ENCODE measurements around the gene DYSF.

DNA sequence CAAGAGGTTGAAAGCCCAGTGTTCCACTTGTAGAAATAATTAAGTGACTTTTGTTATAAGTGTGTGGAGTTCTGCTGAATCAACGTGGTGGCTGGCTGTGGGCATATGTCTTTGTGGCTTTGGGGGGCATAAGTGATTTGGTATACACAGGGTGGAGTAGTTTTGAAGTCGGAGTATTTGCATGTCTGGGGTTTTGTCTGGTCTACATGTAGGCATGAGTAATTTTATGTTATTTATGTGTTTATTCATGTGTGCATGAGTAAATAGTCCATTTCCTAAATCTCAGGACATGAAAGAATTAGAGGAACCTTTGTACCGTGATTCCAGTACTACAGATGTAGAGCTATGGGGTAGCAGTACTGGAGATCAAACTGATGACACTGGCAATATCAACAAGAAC, 179.7 kb downstream of the DYSF start:
- TF ChIP-seq, protein P1, sequence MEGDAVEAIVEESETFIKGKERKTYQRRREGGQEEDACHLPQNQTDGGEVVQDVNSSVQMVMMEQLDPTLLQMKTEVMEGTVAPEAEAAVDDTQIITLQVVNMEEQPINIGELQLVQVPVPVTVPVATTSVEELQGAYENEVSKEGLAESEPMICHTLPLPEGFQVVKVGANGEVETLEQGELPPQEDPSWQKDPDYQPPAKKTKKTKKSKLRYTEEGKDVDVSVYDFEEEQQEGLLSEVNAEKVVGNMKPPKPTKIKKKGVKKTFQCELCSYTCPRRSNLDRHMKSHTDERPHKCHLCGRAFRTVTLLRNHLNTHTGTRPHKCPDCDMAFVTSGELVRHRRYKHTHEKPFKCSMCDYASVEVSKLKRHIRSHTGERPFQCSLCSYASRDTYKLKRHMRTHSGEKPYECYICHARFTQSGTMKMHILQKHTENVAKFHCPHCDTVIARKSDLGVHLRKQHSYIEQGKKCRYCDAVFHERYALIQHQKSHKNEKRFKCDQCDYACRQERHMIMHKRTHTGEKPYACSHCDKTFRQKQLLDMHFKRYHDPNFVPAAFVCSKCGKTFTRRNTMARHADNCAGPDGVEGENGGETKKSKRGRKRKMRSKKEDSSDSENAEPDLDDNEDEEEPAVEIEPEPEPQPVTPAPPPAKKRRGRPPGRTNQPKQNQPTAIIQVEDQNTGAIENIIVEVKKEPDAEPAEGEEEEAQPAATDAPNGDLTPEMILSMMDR (IDR thresholded peaks at IDR 0.05), result no peak
- no peak for TF ChIP-seq ZFX (IDR thresholded peaks at IDR 0.05; ENCODE audit: borderline replicate concordance)

All from 22Rv1 (cell line).